KOPT-K1 (cell line): ENCODE results near the gene TRIO.

ENCODE experiments used
- H3K27ac ChIP-seq: fragments of 200-600 bp; sonication (generic); 2 replicates; pipeline ENCODE4 v1.5.1; 2016; ENCODE audit warnings: antibody characterized with exemption, mild to moderate bottlenecking, low read depth, low read length; ENCODE audit not compliant: poor library complexity, severe bottlenecking
- H3K36me3 ChIP-seq: fragments of 200-600 bp; sonication (generic); 2 replicates; pipeline ENCODE4 v1.5.1; 2017; ENCODE audit warnings: antibody characterized with exemption, mild to moderate bottlenecking, low read length, moderate library complexity; ENCODE audit not compliant: insufficient read depth
- H3K9me3 ChIP-seq: fragments of 200-600 bp; sonication (generic); 2 replicates; pipeline ENCODE4 v1.5.1; 2017; ENCODE audit warnings: antibody characterized with exemption, low read length, mild to moderate bottlenecking; ENCODE audit not compliant: insufficient read depth, poor library complexity, severe bottlenecking

TRIO gene

GRCh38 chr5:14164164-14165163, 21.3 kb downstream of the TRIO start:
- no peak overlapping the region for H3K27ac ChIP-seq
- no peaks in the 10 kb centered on the region for H3K36me3 ChIP-seq
- no peaks in the 10 kb centered on the region for H3K9me3 ChIP-seq

- no peaks in the 10 kb centered on the region for H3K36me3 ChIP-seq
- no peaks in the 10 kb centered on the region for H3K9me3 ChIP-seq
- H3K27ac ChIP-seq, result no peak overlapping the region
Observed at GRCh38 chr5:14165375-14166106, 22.4 kb downstream of the TRIO start.

GRCh38 chr5:14166437-14166836, 23.3 kb downstream of the TRIO start:
- no peaks in the 10 kb centered on the region for H3K9me3 ChIP-seq
- no peak overlapping the region for H3K27ac ChIP-seq
- no peaks in the 10 kb centered on the region for H3K36me3 ChIP-seq

- H3K36me3 ChIP-seq, result no peaks in the 10 kb centered on the region
- H3K27ac ChIP-seq, result no peak overlapping the region
- H3K9me3 ChIP-seq, result no peaks in the 10 kb centered on the region
Observed at GRCh38 chr5:14167211-14167845, 24.2 kb downstream of the TRIO start.

GRCh38 chr5:14168144-14168792, 25.1 kb downstream of the TRIO start:
- no peaks in the 10 kb centered on the region for H3K9me3 ChIP-seq
- H3K27ac ChIP-seq, result no peak overlapping the region
- no peaks in the 10 kb centered on the region for H3K36me3 ChIP-seq

GRCh38 chr5:14168793-14169262, 25.7 kb downstream of the TRIO start:
- Histone ChIP-seq H3K36me3 (no peaks in the 10 kb centered on the region), H3K27ac (no peak overlapping the region)

GRCh38 chr5:14171046-14171445, 27.9 kb downstream of the TRIO start:
- no peaks in the 10 kb centered on the region for H3K9me3 ChIP-seq
- H3K27ac ChIP-seq, result no peak overlapping the region
- H3K36me3 ChIP-seq, result no peaks in the 10 kb centered on the region

More at GRCh38 chr5:14168793-14169262, 25.7 kb downstream of the TRIO start:
- H3K9me3 ChIP-seq, result no peaks in the 10 kb centered on the region

- no peaks in the 10 kb centered on the region for H3K36me3 ChIP-seq
- no peak overlapping the region for H3K27ac ChIP-seq
- no peaks in the 10 kb centered on the region for H3K9me3 ChIP-seq
Observed at GRCh38 chr5:14171621-14172020, 28.5 kb downstream of the TRIO start.

- Histone ChIP-seq H3K36me3 (no peaks in the 10 kb centered on the region), H3K9me3 (no peaks in the 10 kb centered on the region), H3K27ac (no peak overlapping the region)
Observed at GRCh38 chr5:14172149-14172795, 29.1 kb downstream of the TRIO start.

- no peak overlapping the region for H3K27ac ChIP-seq
- H3K9me3 ChIP-seq, result no peaks in the 10 kb centered on the region
- H3K36me3 ChIP-seq, result no peaks in the 10 kb centered on the region
Observed at GRCh38 chr5:14173377-14174229, 30.5 kb downstream of the TRIO start.

GRCh38 chr5:14174230-14174636, 31.1 kb downstream of the TRIO start:
- Histone ChIP-seq H3K9me3 (no peaks in the 10 kb centered on the region), H3K36me3 (no peaks in the 10 kb centered on the region), H3K27ac (no peak overlapping the region)

- Histone ChIP-seq H3K27ac (no peak overlapping the region), H3K36me3 (no peaks in the 10 kb centered on the region), H3K9me3 (no peaks in the 10 kb centered on the region)
Observed at GRCh38 chr5:14175381-14175780, 32.2 kb downstream of the TRIO start.

GRCh38 chr5:14176888-14177287, 33.7 kb downstream of the TRIO start:
- Histone ChIP-seq H3K9me3 (no peaks in the 10 kb centered on the region), H3K36me3 (no peaks in the 10 kb centered on the region), H3K27ac (no peak overlapping the region)
